ENCODE results near the gene KDM1A.

KDM1A gene

DNA sequence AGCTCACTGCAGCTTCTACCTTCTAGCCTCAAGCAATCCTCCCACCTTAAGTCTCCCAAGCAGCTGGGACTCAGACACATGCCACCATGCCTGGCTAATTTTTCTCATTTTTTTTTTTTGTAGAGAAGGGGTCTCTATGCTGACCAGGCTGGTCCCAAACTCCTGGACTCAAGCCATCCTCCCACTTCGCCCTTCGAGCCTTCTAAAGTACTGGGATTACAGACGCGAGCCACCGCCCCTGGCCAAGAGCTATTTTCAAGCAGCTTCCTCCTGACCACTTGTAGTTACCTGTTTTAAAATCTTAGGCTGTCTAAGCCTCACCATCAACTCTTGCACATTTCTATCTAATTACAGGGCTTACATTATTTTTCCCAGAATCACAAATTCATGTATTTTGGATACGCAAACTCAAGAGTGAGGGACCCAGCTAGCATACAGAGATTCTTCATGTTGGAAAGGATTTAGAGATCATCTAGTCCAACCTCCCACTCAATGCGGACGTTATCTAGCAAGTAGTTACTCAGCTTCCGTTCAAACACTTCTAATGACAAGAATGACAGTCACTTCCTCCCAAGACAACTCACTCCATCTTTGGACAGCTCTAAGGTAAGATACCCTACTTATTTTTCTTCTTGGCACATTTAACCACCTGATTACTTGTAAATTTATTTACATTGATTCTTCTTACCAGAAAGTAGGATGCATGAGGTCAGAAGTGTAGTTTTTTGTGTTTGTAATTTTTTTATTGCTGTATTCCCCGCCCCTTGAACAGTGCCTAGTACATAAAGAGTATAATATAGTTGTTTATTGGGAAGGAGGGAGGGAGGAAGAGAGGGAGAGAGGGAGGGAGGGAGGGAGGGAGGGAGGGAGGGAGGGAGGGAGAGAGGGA, 84.0 kb downstream of the KDM1A start:
- H3K4me1 ChIP-seq (ENCODE audit: control insufficient read depth in 1 of 2, insufficient read depth in 1 of 2, low read depth in 1 of 2, low read length in 1 of 2): peaks cover 0 to 4% of the 10 kb centered on the region in 2 experiments
- no peaks in the 10 kb centered on the region for H3K36me3 ChIP-seq
- TF ChIP-seq, protein P1, sequence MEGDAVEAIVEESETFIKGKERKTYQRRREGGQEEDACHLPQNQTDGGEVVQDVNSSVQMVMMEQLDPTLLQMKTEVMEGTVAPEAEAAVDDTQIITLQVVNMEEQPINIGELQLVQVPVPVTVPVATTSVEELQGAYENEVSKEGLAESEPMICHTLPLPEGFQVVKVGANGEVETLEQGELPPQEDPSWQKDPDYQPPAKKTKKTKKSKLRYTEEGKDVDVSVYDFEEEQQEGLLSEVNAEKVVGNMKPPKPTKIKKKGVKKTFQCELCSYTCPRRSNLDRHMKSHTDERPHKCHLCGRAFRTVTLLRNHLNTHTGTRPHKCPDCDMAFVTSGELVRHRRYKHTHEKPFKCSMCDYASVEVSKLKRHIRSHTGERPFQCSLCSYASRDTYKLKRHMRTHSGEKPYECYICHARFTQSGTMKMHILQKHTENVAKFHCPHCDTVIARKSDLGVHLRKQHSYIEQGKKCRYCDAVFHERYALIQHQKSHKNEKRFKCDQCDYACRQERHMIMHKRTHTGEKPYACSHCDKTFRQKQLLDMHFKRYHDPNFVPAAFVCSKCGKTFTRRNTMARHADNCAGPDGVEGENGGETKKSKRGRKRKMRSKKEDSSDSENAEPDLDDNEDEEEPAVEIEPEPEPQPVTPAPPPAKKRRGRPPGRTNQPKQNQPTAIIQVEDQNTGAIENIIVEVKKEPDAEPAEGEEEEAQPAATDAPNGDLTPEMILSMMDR (IDR thresholded peaks at IDR 0.05): no peak
- no peaks in the 10 kb centered on the region for H3K9me3 ChIP-seq
- no peak overlapping the region for H3K4me3 ChIP-seq (ENCODE audit: low read depth in 1 of 2, low read length in 1 of 2)
- no peaks in the 10 kb centered on the region for H3K27me3 ChIP-seq
- H3K27ac ChIP-seq: no peak overlapping the region

DNA sequence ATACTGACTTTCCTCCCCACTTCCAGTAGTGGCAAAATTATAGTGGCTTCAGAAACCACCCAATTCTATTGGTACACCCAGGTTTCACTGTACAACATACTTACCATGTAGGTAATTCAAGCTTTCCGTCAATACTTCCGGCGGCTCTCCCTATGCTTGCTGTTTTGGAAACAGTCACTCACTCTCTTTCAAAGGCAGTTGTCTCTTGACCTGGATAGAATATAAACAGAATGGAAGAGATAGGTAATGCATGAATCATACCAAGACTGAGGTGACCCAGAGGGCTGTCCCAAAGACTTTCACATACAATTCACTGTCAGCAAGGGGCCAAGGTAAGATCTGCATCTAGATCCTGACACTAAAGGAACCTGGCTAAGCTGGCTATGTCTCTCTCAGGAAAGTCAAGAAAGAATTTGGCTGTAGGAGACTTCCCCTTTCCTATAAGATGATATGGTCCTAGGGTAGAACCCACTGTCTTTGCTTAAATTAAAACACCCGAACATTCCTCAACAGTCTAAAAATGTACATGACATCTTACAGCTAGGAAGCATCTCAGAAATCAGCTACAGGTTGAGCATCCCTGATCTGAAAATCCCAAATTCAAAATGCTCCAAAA, 89.8 kb downstream of the KDM1A start:
- no peak overlapping the region for H3K4me3 ChIP-seq (ENCODE audit: low read depth in 1 of 2, low read length in 1 of 2)
- no peaks in the 10 kb centered on the region for H3K27me3 ChIP-seq
- H3K9me3 ChIP-seq: no peaks in the 10 kb centered on the region
- H3K4me1 ChIP-seq (ENCODE audit: control insufficient read depth in 1 of 2, insufficient read depth in 1 of 2, low read depth in 1 of 2, low read length in 1 of 2): no peaks in the 10 kb centered on the region
- no peak overlapping the region for H3K27ac ChIP-seq
- H3K36me3 ChIP-seq: no peaks in the 10 kb centered on the region
- TF ChIP-seq, protein P1 (IDR thresholded peaks at IDR 0.05): no peak

DNA sequence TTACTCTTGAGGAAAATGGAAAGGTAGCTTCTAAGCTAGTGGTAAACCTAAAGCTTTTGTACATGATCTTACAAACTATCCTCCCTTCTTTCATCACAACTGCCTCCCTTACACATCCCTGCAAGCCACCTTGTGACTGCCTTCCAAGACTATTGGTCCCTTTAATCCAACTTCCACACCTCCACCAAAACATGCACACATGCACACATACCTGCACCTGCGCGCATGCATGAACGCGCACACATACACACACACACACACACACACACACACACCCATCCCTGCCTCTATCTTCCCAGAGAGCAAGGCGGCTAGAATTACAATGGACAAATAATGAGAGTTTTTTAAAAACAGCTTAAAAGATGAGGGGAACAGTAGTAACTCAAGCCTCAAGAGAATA, 91.1 kb downstream of the KDM1A start:
- no peaks in the 10 kb centered on the region for H3K27me3 ChIP-seq
- no peaks in the 10 kb centered on the region for H3K36me3 ChIP-seq
- H3K9me3 ChIP-seq: no peaks in the 10 kb centered on the region
- no peak overlapping the region for H3K27ac ChIP-seq
- TF ChIP-seq, protein P1 (IDR thresholded peaks at IDR 0.05): no peak
- H3K4me1 ChIP-seq (ENCODE audit: control insufficient read depth in 1 of 2, insufficient read depth in 1 of 2, low read depth in 1 of 2, low read length in 1 of 2): no peaks in the 10 kb centered on the region
- H3K4me3 ChIP-seq (ENCODE audit: low read depth in 1 of 2, low read length in 1 of 2): no peak overlapping the region

DNA sequence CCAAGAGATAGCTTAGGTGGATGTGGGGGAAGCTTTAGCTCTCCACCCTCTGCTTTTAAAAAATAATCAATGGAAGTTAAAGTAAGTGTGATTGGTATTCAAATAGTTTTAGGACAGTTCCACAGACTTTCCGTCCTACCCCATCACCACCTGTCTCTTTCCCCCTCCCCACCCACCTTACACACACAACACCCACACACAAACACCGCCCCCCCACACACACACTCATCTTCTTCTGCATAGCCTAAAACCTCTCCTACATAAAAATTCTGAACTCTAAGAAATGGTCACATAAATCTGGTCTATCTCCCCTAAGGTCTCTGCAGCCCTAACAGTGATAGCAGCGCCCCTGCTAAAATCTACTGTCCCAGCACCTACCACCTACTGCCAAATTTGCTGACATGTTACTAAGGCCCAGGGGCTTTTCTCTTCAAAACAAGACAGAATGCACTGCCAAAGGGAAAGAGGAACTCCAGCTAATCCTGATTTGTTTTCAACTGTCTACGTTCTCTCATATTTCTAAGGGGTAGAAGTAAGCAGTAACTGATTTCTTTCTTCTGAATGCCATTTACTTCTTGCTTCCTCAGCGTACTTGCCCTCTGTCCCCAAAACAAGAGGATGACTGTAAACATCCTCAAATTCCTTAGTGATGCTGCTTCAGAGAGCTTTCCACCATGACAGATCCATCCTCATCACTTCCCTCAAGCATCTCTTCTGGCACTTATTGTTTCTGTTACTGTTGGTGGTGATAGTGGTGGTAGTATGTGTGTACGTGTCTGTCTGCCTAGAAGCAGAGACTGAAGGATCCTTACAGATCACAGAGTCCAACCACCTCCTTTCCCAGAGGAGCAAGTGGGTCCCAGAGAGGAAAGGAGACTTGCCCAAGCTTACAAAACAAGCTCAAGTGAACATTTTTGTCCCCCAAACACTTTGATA, 92.6 kb downstream of the KDM1A start:
- Histone ChIP-seq H3K4me3 (ENCODE audit: low read depth in 1 of 2, low read length in 1 of 2) (no peak overlapping the region), H3K36me3 (no peaks in the 10 kb centered on the region), H3K4me1 (ENCODE audit: control insufficient read depth in 1 of 2, insufficient read depth in 1 of 2, low read depth in 1 of 2, low read length in 1 of 2) (no peaks in the 10 kb centered on the region), H3K9me3 (no peaks in the 10 kb centered on the region), H3K27ac (no peak overlapping the region), H3K27me3 (no peaks in the 10 kb centered on the region)
- TF ChIP-seq, protein P1 (IDR thresholded peaks at IDR 0.05): no peak

DNA sequence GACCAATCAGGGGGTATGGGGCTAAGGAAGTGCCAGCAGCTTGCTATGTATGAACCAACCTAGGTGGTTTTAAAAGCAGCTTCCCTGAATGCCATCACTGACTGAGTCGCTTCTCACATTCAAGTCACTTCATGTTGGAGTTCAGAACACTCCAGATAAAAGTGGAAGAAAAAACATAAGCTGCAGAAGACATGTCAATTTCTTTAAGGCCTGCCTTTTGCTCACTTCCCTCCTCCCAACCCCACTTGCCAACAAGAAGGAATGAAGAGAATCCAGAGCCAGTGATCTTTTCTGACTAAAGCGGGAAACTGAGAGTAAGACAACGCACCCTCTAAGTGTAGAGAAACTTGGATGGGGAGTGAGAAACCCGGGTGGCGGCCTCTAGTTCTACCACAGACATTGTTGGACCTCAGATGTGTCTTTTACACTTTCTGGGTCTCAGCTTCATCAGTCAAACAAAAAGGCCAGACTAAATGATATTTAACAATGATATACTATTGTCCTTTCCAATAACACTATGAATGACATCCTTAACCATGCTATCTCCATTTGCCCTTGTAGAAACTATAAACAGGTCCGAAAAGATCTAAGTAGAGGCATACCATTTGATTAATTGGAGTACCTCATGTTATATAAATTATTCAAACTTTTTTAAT, 95.3 kb downstream of the KDM1A start:
- Histone ChIP-seq H3K4me1 (ENCODE audit: control insufficient read depth in 1 of 2, insufficient read depth in 1 of 2, low read depth in 1 of 2, low read length in 1 of 2) (peaks cover 0 to 4% of the 10 kb centered on the region in 2 experiments), H3K27ac (no peak overlapping the region), H3K36me3 (no peaks in the 10 kb centered on the region), H3K9me3 (no peaks in the 10 kb centered on the region), H3K4me3 (ENCODE audit: low read depth in 1 of 2, low read length in 1 of 2) (no peak overlapping the region), H3K27me3 (no peaks in the 10 kb centered on the region)
- TF ChIP-seq, protein P1 (IDR thresholded peaks at IDR 0.05): no peak
